Panc1 (cell line): Measurements from ENCODE around the gene CTNNA1. TPM values are rescaled to one million over a fixed set of nuclear protein-coding genes. Genes with fewer than 3 reads are reported as not detected.
"Not testable (repeated sequence)": the region's sequence is repeated elsewhere in the genome, so short reads cannot be mapped to it uniquely, and the experiment has no call there.

Experiments
- ATAC-seq: fragments of 200-7000 bp; cut with Tn5 transposase; 2 replicates; pipeline ENCODE4 v1.9.1; 2020; ENCODE audit warnings: mild to moderate bottlenecking, moderate library complexity
- BruUV-seq: library from RNA; stranded (reverse); fragments of 400-500 nt; replicated peaks from 2 replicates; lab custom pipeline; 2021; lab: Mats Ljungman, UMichigan
- CTCF ChIA-PET: fragments of 300-600 bp; sonication (Branson Sonifier 250); formaldehyde crosslinking; loops from one replicate; lab custom pipeline; 2022; ENCODE audit warnings: antibody characterized with exemption; lab: Charles Lee
- POLR2A ChIA-PET: fragments of 300-600 bp; sonication (Branson Sonifier 250); formaldehyde crosslinking; loops from one replicate; lab custom pipeline; 2022; ENCODE audit warnings: antibody characterized with exemption; lab: Charles Lee
- DNase-seq: peaks from one replicate; pipeline ENCODE4 v3.0.0-alpha.2; 2010; ENCODE audit warnings: low read depth, low spot score
- H3K27ac ChIP-seq: 2 replicates; pipeline ENCODE4 v1.5.1; 2011; ENCODE audit warnings: mild to moderate bottlenecking, low read length, inconsistent platforms
- H3K27me3 ChIP-seq: fragments of 200-500 bp; sonication (Bioruptor generic); 2 replicates; pipeline ENCODE4 v1.6.0; 2014; ENCODE audit warnings: low read length, inconsistent platforms; ENCODE audit not compliant: control insufficient read depth, insufficient read depth
- H3K36me3 ChIP-seq: fragments of 200-500 bp; sonication (Bioruptor generic); 2 replicates; pipeline ENCODE4 v1.5.1; 2014; ENCODE audit warnings: inconsistent platforms, mild to moderate bottlenecking, low read length, moderate library complexity; ENCODE audit not compliant: control insufficient read depth, insufficient read depth
- H3K4me1 ChIP-seq: 2 replicates; pipeline ENCODE4 v1.5.1; 2011; ENCODE audit warnings: inconsistent platforms, mild to moderate bottlenecking, low read length, moderate library complexity; ENCODE audit not compliant: control insufficient read depth, insufficient read depth
- H3K4me3 ChIP-seq, 2 experiments: 2 replicates each; pipeline ENCODE4 v1.5.1; 2011 to 2012; ENCODE audit warnings: low read depth in 2 of 2, low read length in 2 of 2, mild to moderate bottlenecking in 2 of 2, inconsistent platforms in 1 of 2, moderate library complexity in 1 of 2
- H3K9me3 ChIP-seq: fragments of 200-500 bp; sonication (Bioruptor generic); 2 replicates; pipeline ENCODE4 v1.5.1; 2014; ENCODE audit warnings: low read depth, mild to moderate bottlenecking, inconsistent platforms, low read length, moderate library complexity; ENCODE audit not compliant: control insufficient read depth, insufficient read depth
- POLR2AphosphoS5 ChIP-seq: IDR thresholded peaks from 2 replicates; pipeline ENCODE4 v1.6.1; 2012; ENCODE audit warnings: mild to moderate bottlenecking, low read depth, low read length, moderate library complexity
- SIN3A ChIP-seq: IDR thresholded peaks from 2 replicates; pipeline ENCODE4 v1.6.1; 2012; ENCODE audit warnings: low read depth, mild to moderate bottlenecking, low read length, moderate library complexity, borderline replicate concordance; ENCODE audit not compliant: insufficient read depth
- TCF7L2 ChIP-seq: IDR thresholded peaks from 2 replicates; pipeline ENCODE4 v1.6.1; 2011; ENCODE audit warnings: mild to moderate bottlenecking, low read depth, low read length, inconsistent platforms
- in situ Hi-C: cut with HindIII; loops from 2 replicates; pipeline ENCODE4 v1.10.0; 2016; ENCODE audit warnings: low sequenced_read_pairs, low pct_unique_long_range_greater_than_20kb
- intact Hi-C: fragments of 100-400 bp; cut with micrococcal nuclease; formaldehyde crosslinking; loops from one replicate; pipeline ENCODE4 v1.10.0; 2022; ENCODE audit not compliant: unreplicated experiment
- total RNA-seq: library from RNA; stranded (reverse); gene quantifications from one replicate; pipeline ENCODE4 v1.2.1, GENCODE V29; 2021; ENCODE audit not compliant: unreplicated experiment
- TF ChIP-seq, protein P1 (sequence below): fragments of 450-650 bp; IDR thresholded peaks from 2 replicates; pipeline ENCODE4 v1.5.1; 2017; ENCODE audit warnings: mild to moderate bottlenecking
- TF ChIP-seq, protein P2 (sequence below), 2 experiments: IDR thresholded peaks; 2 replicates each; pipeline ENCODE4 v1.6.1; 2011 to 2012; ENCODE audit warnings: low read depth in 2 of 2, control low read depth in 1 of 2, low read length in 1 of 2, mild to moderate bottlenecking in 1 of 2, moderate library complexity in 1 of 2; ENCODE audit not compliant: insufficient read depth in 1 of 2

Gene CTNNA1
- total RNA-seq, 1 experiment from 2014 or later, result 298 TPM

DNA sequence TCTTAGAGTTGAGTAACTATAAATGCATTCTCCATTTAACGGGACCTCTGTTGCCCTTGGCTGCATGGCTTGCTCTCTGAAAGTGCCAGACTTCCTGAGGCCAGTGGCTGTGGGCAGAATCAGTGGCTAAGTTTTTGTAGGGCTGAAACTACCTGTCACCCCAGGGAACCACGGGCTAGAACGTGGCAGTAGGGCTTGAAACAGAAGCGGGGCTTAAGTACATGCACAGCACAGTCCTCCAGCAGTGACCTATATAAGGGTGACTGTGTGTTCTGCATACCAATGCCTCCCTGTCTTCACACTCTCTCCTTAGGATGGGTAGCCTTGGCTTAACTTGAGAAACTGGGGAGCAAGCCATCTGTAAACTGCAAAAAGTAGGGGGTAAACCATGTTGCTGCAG lies 165.5 kb downstream of the CTNNA1 start:
- TF ChIP-seq, protein P1, sequence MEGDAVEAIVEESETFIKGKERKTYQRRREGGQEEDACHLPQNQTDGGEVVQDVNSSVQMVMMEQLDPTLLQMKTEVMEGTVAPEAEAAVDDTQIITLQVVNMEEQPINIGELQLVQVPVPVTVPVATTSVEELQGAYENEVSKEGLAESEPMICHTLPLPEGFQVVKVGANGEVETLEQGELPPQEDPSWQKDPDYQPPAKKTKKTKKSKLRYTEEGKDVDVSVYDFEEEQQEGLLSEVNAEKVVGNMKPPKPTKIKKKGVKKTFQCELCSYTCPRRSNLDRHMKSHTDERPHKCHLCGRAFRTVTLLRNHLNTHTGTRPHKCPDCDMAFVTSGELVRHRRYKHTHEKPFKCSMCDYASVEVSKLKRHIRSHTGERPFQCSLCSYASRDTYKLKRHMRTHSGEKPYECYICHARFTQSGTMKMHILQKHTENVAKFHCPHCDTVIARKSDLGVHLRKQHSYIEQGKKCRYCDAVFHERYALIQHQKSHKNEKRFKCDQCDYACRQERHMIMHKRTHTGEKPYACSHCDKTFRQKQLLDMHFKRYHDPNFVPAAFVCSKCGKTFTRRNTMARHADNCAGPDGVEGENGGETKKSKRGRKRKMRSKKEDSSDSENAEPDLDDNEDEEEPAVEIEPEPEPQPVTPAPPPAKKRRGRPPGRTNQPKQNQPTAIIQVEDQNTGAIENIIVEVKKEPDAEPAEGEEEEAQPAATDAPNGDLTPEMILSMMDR, result no peak
- TF ChIP-seq TCF7L2 (no peak), SIN3A (no peak), POLR2AphosphoS5 (no peak)
- TF ChIP-seq, protein P2, sequence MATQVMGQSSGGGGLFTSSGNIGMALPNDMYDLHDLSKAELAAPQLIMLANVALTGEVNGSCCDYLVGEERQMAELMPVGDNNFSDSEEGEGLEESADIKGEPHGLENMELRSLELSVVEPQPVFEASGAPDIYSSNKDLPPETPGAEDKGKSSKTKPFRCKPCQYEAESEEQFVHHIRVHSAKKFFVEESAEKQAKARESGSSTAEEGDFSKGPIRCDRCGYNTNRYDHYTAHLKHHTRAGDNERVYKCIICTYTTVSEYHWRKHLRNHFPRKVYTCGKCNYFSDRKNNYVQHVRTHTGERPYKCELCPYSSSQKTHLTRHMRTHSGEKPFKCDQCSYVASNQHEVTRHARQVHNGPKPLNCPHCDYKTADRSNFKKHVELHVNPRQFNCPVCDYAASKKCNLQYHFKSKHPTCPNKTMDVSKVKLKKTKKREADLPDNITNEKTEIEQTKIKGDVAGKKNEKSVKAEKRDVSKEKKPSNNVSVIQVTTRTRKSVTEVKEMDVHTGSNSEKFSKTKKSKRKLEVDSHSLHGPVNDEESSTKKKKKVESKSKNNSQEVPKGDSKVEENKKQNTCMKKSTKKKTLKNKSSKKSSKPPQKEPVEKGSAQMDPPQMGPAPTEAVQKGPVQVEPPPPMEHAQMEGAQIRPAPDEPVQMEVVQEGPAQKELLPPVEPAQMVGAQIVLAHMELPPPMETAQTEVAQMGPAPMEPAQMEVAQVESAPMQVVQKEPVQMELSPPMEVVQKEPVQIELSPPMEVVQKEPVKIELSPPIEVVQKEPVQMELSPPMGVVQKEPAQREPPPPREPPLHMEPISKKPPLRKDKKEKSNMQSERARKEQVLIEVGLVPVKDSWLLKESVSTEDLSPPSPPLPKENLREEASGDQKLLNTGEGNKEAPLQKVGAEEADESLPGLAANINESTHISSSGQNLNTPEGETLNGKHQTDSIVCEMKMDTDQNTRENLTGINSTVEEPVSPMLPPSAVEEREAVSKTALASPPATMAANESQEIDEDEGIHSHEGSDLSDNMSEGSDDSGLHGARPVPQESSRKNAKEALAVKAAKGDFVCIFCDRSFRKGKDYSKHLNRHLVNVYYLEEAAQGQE (IDR thresholded peaks at IDR 0.05; ENCODE audit: insufficient read depth in 1 of 2, low read depth in 2 of 2, low read length in 1 of 2), result no peak
- BruUV-seq, result no TSS peak
- in situ Hi-C loops, result no loop called here
- DNase-seq (no peak), ATAC-seq (no peak)
- Histone ChIP-seq H3K27ac (no peak overlapping the region), H3K4me3 (no peak overlapping the region), H3K27me3 (no peaks in the 10 kb centered on the region), H3K36me3 (no peaks in the 10 kb centered on the region), H3K9me3 (no peaks in the 10 kb centered on the region), H3K4me1 (no peaks in the 10 kb centered on the region)
- CTCF ChIA-PET, result no interaction called here
- intact Hi-C loops, result no loop called here
- POLR2A ChIA-PET, result no interaction called here

DNA sequence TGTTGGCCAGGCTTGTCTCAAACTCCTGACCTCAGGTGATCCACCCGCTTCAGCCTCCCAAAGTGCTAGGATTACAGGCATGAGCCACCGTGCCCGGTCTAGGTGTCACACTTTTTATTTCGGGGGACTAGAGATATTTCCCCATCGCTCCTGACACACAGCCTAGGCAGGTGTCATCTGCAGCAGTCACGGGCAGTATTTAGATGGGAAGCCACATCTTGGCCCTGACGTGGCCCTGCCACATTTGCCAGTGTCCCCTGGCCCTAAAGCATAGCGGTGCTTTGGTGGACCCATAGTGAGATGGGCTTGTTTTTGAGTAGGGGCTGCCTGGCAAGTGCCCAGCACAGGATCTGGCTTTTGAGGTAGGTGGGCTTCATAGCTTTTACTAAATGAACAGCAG lies 167.0 kb downstream of the CTNNA1 start:
- DNase-seq (no peak), ATAC-seq (no peak)
- in situ Hi-C loops, result no loop called here
- no TSS peak for BruUV-seq
- Histone ChIP-seq H3K4me3 (no peak overlapping the region), H3K27ac (no peak overlapping the region), H3K4me1 (no peaks in the 10 kb centered on the region), H3K9me3 (no peaks in the 10 kb centered on the region), H3K36me3 (peaks cover under 1% of the 10 kb centered on the region), H3K27me3 (no peaks in the 10 kb centered on the region)
- intact Hi-C loops, result no loop called here
- ChIA-PET CTCF (no interaction called here), POLR2A (no interaction called here)
- TF ChIP-seq POLR2AphosphoS5 (no peak), SIN3A (no peak)
- TF ChIP-seq, protein P2 (IDR thresholded peaks at IDR 0.05; ENCODE audit: insufficient read depth in 1 of 2, low read depth in 2 of 2, low read length in 1 of 2), result no peak
- TF ChIP-seq, protein P1, result no peak

DNA sequence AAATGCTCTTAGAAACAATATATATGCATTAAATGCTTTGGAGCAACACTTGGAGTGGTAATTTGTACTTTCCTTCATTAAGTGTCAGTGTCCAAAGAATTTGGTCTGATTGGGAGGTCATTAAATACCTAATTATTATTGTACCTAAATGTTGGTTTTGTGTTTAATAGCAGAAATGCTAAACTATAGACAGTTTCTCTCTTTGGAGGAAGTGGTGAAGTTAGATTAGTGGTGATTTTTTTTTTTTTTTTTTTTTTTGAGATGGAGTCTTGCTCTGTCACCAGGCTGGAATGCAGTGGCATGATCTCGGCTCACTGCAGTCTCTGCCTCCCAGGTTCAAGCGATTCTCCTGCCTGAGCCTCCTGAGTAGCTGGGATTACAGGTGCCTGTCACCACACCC lies 168.1 kb downstream of the CTNNA1 start:
- intact Hi-C loops, result not testable (repeated sequence)

More for the DNA sequence above, 168.1 kb downstream of the CTNNA1 start:
- H3K36me3 ChIP-seq, CTCF ChIA-PET, POLR2A ChIA-PET, H3K9me3 ChIP-seq, DNase-seq, H3K27ac ChIP-seq, BruUV-seq, ATAC-seq, H3K4me1 ChIP-seq, in situ Hi-C loops, H3K4me3 ChIP-seq, H3K27me3 ChIP-seq: not testable (repeated sequence)
